Measurements from ENCODE around the gene PIKFYVE. TPM values are rescaled to one million over a fixed set of nuclear protein-coding genes. Genes with fewer than 3 reads are reported as not detected.
"Not testable (repeated sequence)": the region's sequence is repeated elsewhere in the genome, so short reads cannot be mapped to it uniquely, and the experiment has no call there.

Gene PIKFYVE
- total RNA-seq, 1 donor from 2014 or later = 51.6 TPM

GRCh38 chr2:208266553-208266893, 468 bp downstream of the PIKFYVE start:
- peaks cover 2% of the 10 kb centered on the region for H3K36me3 ChIP-seq
- H2AFZ ChIP-seq (replicated peaks) = peak overlapping the region; percentile 32
- Mint-ChIP-seq H3K27me3 (ENCODE audit: insufficient read depth, low read depth) (no peaks in the 10 kb centered on the region), H3K4me3 (peak overlapping the region; percentile 89), H3K27ac (peak overlapping the region; percentile 51), H3K9me3 (no peaks in the 10 kb centered on the region), H3K36me3 (peaks cover 8% of the 10 kb centered on the region), H3K4me1 (peaks cover 22% of the 10 kb centered on the region)
- peaks cover 12% of the 10 kb centered on the region for H3K4me1 ChIP-seq
- no peak for DNase-seq (ENCODE audit: low spot score)
- H3K27me3 ChIP-seq = no peaks in the 10 kb centered on the region
- H4K20me1 ChIP-seq (ENCODE audit: low read depth) = peaks cover 34% of the 10 kb centered on the region
- peak overlapping the region; percentile 81 for H3K4me2 ChIP-seq
- H3F3A ChIP-seq (ENCODE audit: low read depth) = peaks cover 24% of the 10 kb centered on the region
- peaks cover 6% of the 10 kb centered on the region for H3K9me3 ChIP-seq (ENCODE audit: low read depth)
- H3K4me3 ChIP-seq = peak overlapping the region; percentile 77
- TF ChIP-seq CTCF (IDR thresholded peaks at IDR 0.05) (no peak), EZH2phosphoT487 (IDR thresholded peaks at IDR 0.05) (no peak), EZH2 (IDR thresholded peaks at IDR 0.05) (no peak)
- peaks cover 51% of the 10 kb centered on the region for H3K79me2 ChIP-seq (ENCODE audit: low read depth)
- H3K27ac ChIP-seq = peak overlapping the region; percentile 93
- H3K9ac ChIP-seq = peak overlapping the region; percentile 61

GRCh38 chr2:208266936-208267335, 881 bp downstream of the PIKFYVE start:
- Histone ChIP-seq H3K9ac (peak overlapping the region; percentile 61), H2AFZ (replicated peaks) (no peak overlapping the region), H4K20me1 (ENCODE audit: low read depth) (peaks cover 34% of the 10 kb centered on the region), H3K4me1 (peaks cover 12% of the 10 kb centered on the region), H3K9me3 (ENCODE audit: low read depth) (peaks cover 6% of the 10 kb centered on the region), H3K27ac (peak overlapping the region; percentile 93), H3K79me2 (ENCODE audit: low read depth) (peaks cover 53% of the 10 kb centered on the region), H3K4me3 (peak overlapping the region; percentile 77), H3F3A (ENCODE audit: low read depth) (peaks cover 24% of the 10 kb centered on the region), H3K27me3 (no peaks in the 10 kb centered on the region), H3K36me3 (peaks cover 4% of the 10 kb centered on the region), H3K4me2 (peak overlapping the region; percentile 81)
- H3K4me3 Mint-ChIP-seq = peak overlapping the region; percentile 89
- H3K4me1 Mint-ChIP-seq = peaks cover 22% of the 10 kb centered on the region
- no peaks in the 10 kb centered on the region for H3K9me3 Mint-ChIP-seq
- no peaks in the 10 kb centered on the region for H3K27me3 Mint-ChIP-seq (ENCODE audit: insufficient read depth, low read depth)
- H3K36me3 Mint-ChIP-seq = peaks cover 9% of the 10 kb centered on the region
- peak overlapping the region; percentile 51 for H3K27ac Mint-ChIP-seq
- TF ChIP-seq CTCF (IDR thresholded peaks at IDR 0.05) (no peak), EZH2phosphoT487 (IDR thresholded peaks at IDR 0.05) (no peak), EZH2 (IDR thresholded peaks at IDR 0.05) (no peak)
- no peak for DNase-seq (ENCODE audit: low spot score)

GRCh38 chr2:208267526-208267925, 1.5 kb downstream of the PIKFYVE start:
- not testable (repeated sequence) for H3K36me3 ChIP-seq
- peaks cover 57% of the 10 kb centered on the region for H3K79me2 ChIP-seq (ENCODE audit: low read depth)

GRCh38 chr2:208268156-208268952, 2.3 kb downstream of the PIKFYVE start:
- no peak for DNase-seq (ENCODE audit: low spot score)
- Histone ChIP-seq H3K4me3 (peak overlapping the region; percentile 77), H3K4me1 (peaks cover 12% of the 10 kb centered on the region), H2AFZ (replicated peaks) (no peak overlapping the region), H3K9me3 (ENCODE audit: low read depth) (no peaks in the 10 kb centered on the region), H3F3A (ENCODE audit: low read depth) (peaks cover 27% of the 10 kb centered on the region), H3K9ac (no peak overlapping the region), H4K20me1 (ENCODE audit: low read depth) (peaks cover 34% of the 10 kb centered on the region), H3K27me3 (no peaks in the 10 kb centered on the region), H3K36me3 (peaks cover 15% of the 10 kb centered on the region), H3K4me2 (peak overlapping the region; percentile 81), H3K27ac (no peak overlapping the region), H3K79me2 (ENCODE audit: low read depth) (peaks cover 63% of the 10 kb centered on the region)
- Mint-ChIP-seq H3K9me3 (no peaks in the 10 kb centered on the region), H3K4me3 (peak overlapping the region; percentile 89), H3K4me1 (peaks cover 22% of the 10 kb centered on the region), H3K27me3 (ENCODE audit: insufficient read depth, low read depth) (no peaks in the 10 kb centered on the region), H3K36me3 (peaks cover 9% of the 10 kb centered on the region), H3K27ac (no peak overlapping the region)
- no peak for TF ChIP-seq EZH2phosphoT487 (IDR thresholded peaks at IDR 0.05)
- TF ChIP-seq CTCF (IDR thresholded peaks at IDR 0.05) = no peak
- no peak for TF ChIP-seq EZH2 (IDR thresholded peaks at IDR 0.05)

More at GRCh38 chr2:208267526-208267925, 1.5 kb downstream of the PIKFYVE start:
- H3K27me3 ChIP-seq; H3K9me3 ChIP-seq (ENCODE audit: low read depth); H3K9me3 Mint-ChIP-seq; H3K27me3 Mint-ChIP-seq (ENCODE audit: insufficient read depth, low read depth); H3K27ac ChIP-seq; H3K36me3 Mint-ChIP-seq; H2AFZ ChIP-seq (replicated peaks): not testable (repeated sequence)
- Histone ChIP-seq H4K20me1 (ENCODE audit: low read depth) (peaks cover 34% of the 10 kb centered on the region), H3K4me1 (peaks cover 12% of the 10 kb centered on the region), H3F3A (ENCODE audit: low read depth) (peaks cover 24% of the 10 kb centered on the region), H3K4me2 (peak overlapping the region; percentile 81), H3K4me3 (peak overlapping the region; percentile 77), H3K9ac (peak overlapping the region; percentile 61)
- Mint-ChIP-seq H3K4me3 (peak overlapping the region; percentile 89), H3K27ac (peak overlapping the region; percentile 81), H3K4me1 (peaks cover 22% of the 10 kb centered on the region)
- peak; percentile 72 for DNase-seq (ENCODE audit: low spot score)
